Right lobe of liver (tissue), 4 donors: ENCODE measurements around the gene PDCD5.
A peak's percentile ranks its signal among the peaks of the same experiment; 100 is the strongest.

Source experiments
- CTCF ChIP-seq, 4 donors: fragments of 200-600 bp in 3 of 4; fragments of 450-650 bp in 1 of 4; IDR thresholded peaks; one replicate each; pipeline versions ENCODE4 v1.5.1 to v1.8.0; 2016 to 2022; ENCODE audit warnings: antibody characterized with exemption in 4 of 4, mild to moderate bottlenecking in 2 of 4
- POLR2A ChIP-seq: fragments of 450-650 bp; IDR thresholded peaks from one replicate; pipeline ENCODE4 v1.6.1; 2017; ENCODE audit warnings: antibody characterized with exemption, mild to moderate bottlenecking
- donor health status: DM: no; HTN: no; CAD: no.
- donor health status: DM: no; HTN: no; CAD: no.
- donor health status: DM: no; HTN: yes; CAD: no.

DNA sequence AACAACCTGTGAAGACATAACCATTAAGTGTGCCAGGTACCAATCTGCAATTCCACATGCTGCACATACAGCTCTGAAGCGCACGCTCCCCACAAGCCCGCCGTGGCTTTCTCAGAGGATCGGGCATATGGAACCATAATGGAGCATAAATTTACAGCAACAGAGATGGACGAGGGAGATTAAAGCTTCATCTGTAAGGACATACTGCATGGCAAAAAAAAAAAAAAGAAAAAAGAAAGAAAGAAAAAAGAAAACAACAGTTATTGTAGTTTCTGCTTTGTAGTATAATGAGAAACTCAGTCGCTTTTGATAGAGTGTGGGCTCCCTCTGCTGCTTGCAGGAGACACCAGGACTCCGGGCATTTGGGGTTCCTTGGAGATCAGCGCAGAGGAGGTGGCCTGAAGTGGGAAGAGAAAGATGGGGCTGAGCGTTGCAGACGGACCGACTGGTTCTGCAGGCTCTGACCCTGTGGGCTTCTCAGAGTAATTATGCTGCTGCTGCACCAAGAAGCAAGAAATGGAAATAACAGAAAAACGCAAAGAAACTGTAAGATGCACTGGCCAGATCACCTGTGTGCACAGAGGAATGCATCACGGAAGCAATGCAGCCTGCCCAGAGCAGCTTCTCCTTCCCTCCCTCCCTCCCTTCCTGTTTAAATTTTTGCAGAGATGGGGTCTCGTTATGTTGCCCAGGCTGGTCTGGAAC lies 10.8 kb upstream of the PDCD5 start:
- TF ChIP-seq CTCF (IDR thresholded peaks at IDR 0.05) (peak; percentile 46 to 69 (median 52)), POLR2A (no peak)
